HUES6 (cell line): Measurements from ENCODE around the gene FAM131C.

Experiments
- H3K27ac ChIP-seq: 2 replicates; pipeline ENCODE4 v1.7.0; 2013; ENCODE audit warnings: low read depth, mild to moderate bottlenecking, low read length, inconsistent platforms
- H3K27me3 ChIP-seq: 2 replicates; pipeline ENCODE4 v1.6.1; 2013; ENCODE audit warnings: low read length; ENCODE audit not compliant: control insufficient read depth, insufficient read depth
- H3K36me3 ChIP-seq: 2 replicates; pipeline ENCODE4 v1.6.1; 2013; ENCODE audit warnings: low read length; ENCODE audit not compliant: control insufficient read depth, insufficient read depth
- H3K4me1 ChIP-seq: 2 replicates; pipeline ENCODE4 v1.6.1; 2013; ENCODE audit warnings: low read length; ENCODE audit not compliant: control insufficient read depth, insufficient read depth
- H3K4me3 ChIP-seq: 2 replicates; pipeline ENCODE4 v1.5.1; 2013; ENCODE audit warnings: low read depth, low read length
- H3K9ac ChIP-seq: one replicate; pipeline ENCODE4 v1.6.1; 2013; ENCODE audit warnings: mild to moderate bottlenecking, low read length
- H3K9me3 ChIP-seq: 2 replicates; pipeline ENCODE4 v1.6.1; 2013; ENCODE audit warnings: low read depth, low read length; ENCODE audit not compliant: control insufficient read depth, insufficient read depth

Gene FAM131C

DNA sequence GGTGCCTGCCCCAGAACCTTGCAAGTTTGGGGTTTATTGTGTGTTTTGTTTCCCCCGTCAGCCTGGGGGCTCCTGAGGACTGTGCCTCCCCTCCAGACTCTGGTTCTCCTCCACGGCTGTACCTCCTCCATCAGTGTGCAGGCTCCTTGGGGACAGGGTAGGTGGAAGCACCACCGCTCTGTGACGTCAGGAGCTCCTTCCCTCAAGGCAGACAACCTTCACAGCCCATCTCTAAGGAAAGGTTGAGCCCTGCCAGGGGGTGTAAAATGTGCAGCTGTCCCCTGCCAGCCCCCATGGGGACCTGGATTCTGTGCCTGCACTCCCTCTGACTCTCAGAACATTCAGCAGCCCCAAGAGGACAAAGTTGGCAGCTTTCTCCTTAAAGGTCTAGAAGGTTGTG, 55.1 kb downstream of the FAM131C start:
- no peak overlapping the region for H3K9ac ChIP-seq
- H3K27ac ChIP-seq = no peak overlapping the region
- H3K36me3 ChIP-seq = no peaks in the 10 kb centered on the region
- H3K4me3 ChIP-seq = no peak overlapping the region
- H3K4me1 ChIP-seq = peaks cover 65% of the 10 kb centered on the region
- H3K27me3 ChIP-seq = peaks cover 11% of the 10 kb centered on the region; the same call in 1 of the 2 replicates
- H3K9me3 ChIP-seq = no peaks in the 10 kb centered on the region

DNA sequence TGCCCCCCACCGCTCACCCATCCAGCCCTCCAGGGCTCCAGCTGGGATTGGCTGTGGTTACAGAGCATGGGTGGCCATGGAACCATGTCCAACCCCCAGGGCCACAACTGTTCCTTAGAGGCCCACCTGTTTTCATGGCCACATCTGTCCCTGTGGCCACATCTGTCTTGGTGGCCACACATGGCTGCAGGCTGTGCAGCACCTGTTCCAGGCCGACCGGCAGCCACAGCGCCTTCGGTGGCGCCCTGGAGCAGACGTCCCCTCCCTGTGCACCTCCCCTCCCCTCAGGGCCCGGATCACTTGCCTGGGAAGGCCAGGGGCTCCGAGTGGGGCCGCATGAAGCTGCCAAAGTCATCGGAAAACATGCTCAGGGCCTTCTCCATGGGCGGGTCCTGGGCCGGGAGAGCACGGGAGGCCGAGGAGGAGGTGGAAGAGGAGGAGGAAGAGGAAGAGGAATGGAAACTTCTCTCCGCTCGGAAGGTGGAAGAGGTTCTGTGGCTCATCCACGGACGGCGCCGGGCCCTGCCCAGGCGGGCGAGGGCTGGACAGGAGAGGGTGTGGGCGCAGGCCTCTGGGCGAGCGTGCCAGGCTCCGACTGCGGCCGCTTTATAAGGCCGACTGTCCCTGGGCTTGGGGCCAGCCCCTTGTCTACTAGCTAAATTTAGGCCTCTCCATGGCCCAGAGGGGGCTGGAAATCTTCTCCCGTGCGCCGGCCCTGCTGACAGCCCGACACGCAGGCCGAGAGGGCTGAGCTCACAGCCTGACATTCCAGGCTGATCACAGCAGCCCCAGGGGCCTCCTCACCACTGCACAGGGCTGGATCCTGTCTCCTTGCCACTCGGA, 55.8 kb downstream of the FAM131C start, which contains the start of gene HSPB7:
Gene HSPB7 (minus strand): TSS at position 583 of the 843 bp plus-strand sequence. CDS start 80 bp downstream, at position 503.
- Histone ChIP-seq H3K4me1 (peaks cover 66% of the 10 kb centered on the region), H3K9ac (no peak within 1 kb of the TSS), H3K36me3 (no peaks in the 10 kb centered on the region), H3K9me3 (no peaks in the 10 kb centered on the region), H3K27ac (no peak within 1 kb of the TSS), H3K4me3 (no peak within 1 kb of the TSS), H3K27me3 (peaks cover 5% of the 10 kb centered on the region; the same call in 1 of the 2 replicates)

DNA sequence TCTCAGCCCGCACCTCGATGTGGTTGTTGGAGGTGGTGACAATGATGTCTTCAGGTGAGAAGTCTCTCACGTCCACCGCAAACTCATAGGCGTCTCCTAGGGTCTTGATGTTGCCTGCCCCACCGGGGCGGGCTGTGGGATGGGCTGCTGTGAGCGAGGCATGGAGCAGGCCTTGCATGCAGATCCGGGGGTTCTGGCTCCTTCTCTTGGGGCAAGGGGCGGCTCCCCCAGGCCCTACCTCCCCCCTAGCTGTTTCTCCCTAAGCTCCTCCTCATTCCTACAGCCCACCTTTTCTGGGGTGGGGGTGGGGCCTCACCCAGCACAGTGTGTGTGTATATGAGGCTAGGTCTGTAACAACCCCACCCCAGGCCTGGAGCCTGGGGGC, 56.4 kb downstream of the FAM131C start:
- peaks cover 71% of the 10 kb centered on the region for H3K4me1 ChIP-seq

DNA sequence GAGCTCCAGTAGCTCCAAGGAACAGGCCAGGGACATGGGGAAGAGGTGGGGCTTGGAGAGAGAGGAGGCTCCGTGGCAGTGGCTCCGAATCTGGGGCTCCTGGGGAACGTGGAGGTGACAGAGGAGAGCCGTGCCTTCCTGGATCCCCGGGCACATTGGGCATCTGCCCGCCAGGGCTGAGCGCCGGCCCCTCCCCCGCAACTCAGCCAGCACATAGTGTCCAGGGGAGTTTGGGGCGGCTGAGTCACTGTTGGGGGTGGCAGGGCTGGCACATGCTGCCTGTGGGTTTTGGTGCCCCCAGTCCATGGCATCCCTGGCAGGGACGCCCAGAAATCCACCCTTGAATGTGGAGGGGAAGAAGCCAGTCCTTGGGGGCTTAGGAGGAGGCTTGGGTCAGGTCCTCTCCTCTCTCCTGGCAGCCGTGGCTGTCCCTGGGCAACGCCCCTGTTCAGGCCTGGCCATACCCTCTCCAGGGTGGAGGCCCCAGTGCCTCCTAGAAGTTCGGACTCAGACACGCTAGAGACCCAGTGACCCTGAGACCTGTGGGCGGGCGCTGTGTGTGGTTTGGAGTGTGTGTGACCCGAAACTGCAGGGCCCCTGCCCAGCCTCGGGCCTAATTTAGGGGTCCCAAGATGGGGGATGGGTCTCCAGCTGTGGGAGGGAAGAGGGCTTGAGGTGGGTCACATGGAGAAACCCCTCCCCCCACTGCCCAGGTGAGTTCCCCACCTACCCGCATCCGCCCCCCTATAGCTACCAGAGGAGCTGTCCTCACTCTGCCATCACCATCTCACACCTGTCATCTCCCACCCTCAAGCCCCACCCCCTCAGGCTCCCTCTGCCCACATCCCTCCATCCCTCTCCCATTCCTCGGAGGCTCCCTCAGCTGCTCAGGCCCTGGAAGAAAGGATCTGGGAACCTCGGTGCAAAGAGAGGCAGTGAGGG, 57.2 kb downstream of the FAM131C start:
- Histone ChIP-seq H3K27ac (no peak overlapping the region), H3K4me3 (no peak overlapping the region), H3K9ac (no peak overlapping the region), H3K4me1 (peaks cover 73% of the 10 kb centered on the region), H3K9me3 (no peaks in the 10 kb centered on the region), H3K27me3 (no peaks in the 10 kb centered on the region), H3K36me3 (no peaks in the 10 kb centered on the region)

More for the DNA sequence above, 56.4 kb downstream of the FAM131C start:
- Histone ChIP-seq H3K9ac (no peak overlapping the region), H3K4me3 (no peak overlapping the region), H3K9me3 (no peaks in the 10 kb centered on the region), H3K27me3 (no peaks in the 10 kb centered on the region; the same call in 1 of the 2 replicates), H3K36me3 (no peaks in the 10 kb centered on the region), H3K27ac (no peak overlapping the region)

DNA sequence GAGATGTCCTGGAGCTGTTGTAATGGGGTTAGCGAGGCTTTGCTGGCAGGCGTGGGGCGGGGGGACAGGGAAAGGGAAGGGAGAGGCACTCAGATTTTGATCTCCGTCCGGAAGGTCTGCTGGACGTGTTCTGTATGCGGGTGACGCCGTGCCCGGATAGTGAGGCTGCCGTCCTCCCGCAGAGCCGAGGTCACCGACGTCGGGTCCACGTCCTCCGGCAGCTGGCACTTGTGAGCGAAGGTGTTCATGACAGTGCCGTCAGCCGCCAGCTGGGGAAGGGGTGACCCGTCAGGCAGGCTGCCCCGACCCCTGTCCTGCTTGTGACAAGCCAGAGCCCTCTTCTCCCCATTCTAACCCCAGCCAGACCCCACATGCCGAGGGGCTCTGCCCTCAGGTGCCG, 58.0 kb downstream of the FAM131C start:
- Histone ChIP-seq H3K9me3 (no peaks in the 10 kb centered on the region), H3K27ac (no peak overlapping the region), H3K4me3 (no peak overlapping the region), H3K4me1 (peaks cover 73% of the 10 kb centered on the region), H3K27me3 (no peaks in the 10 kb centered on the region), H3K9ac (no peak overlapping the region), H3K36me3 (no peaks in the 10 kb centered on the region)

DNA sequence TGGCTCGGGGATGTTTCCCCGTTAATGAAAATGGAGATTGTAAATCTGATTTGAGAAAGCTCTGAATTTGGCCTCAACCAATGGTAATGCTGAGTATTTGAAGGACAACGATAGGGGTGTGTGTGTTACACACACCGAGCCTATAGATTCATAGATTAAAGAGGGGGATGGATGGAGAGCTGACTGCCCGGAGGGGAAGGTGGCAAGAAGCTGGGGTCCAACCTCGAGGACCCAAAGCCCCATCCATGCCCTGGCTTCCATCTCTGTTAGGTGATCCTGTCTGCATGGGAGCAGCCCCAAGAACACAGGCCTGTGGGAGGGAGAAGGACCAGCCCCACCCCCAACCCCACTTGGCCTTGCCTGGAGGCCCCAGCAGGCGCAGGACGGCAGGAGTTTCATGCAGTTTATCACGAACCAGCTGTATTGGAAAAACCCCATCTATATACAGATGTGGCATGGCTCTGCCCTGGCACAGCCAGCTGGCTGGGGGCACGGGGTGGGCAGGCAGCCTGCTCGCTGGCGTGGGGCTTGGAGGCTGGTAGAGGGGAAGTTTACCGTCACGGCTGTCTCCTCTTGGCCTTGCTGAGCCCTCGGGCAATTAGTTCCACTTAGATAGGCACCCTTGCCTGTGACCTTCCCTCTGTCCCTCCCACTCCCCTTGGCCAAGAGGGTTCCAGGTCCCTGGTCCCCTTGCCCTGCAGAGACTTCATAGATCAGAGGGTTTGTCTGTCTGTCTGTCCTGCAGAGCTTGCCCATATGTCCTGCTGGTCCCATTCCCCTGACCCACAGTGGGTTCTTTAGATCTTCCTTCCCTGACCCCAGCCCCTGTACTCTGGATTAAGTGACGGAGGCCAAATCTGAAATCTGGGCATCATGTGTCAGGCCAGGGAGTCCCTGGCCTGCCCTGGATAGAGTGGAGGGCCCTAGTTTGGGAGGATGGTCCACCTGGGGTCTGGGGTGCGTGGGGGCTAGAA, 58.7 kb downstream of the FAM131C start:
- Histone ChIP-seq H3K4me3 (no peak overlapping the region), H3K4me1 (peaks cover 69% of the 10 kb centered on the region), H3K36me3 (no peaks in the 10 kb centered on the region), H3K27me3 (no peaks in the 10 kb centered on the region), H3K9ac (no peak overlapping the region), H3K27ac (no peak overlapping the region), H3K9me3 (no peaks in the 10 kb centered on the region)

DNA sequence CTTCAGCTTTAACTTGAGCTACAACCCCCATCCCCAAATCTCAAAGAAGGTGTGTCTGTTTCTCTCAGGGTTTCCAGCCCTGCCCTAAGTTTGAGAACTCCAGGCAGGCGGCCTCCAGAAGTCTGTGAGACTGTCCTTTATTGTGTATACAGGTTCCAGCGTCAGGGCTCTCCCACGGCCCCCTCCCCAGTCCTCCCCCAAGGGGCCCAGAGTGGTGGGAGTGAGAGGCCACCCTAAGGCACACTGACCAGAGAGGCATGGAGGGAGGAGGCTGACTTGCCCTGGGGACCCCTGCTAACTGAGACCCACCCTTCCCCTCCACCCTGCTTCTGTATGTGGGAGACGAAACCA, 59.6 kb downstream of the FAM131C start:
- H3K27ac ChIP-seq = peak overlapping the region; percentile 92; the same call in 1 of the 2 replicates
- H3K9me3 ChIP-seq = no peaks in the 10 kb centered on the region
- H3K4me1 ChIP-seq = peaks cover 61% of the 10 kb centered on the region
- no peak overlapping the region for H3K9ac ChIP-seq
- H3K27me3 ChIP-seq = no peaks in the 10 kb centered on the region
- H3K4me3 ChIP-seq = peak overlapping the region; percentile 46; the same call in 1 of the 2 replicates
- no peaks in the 10 kb centered on the region for H3K36me3 ChIP-seq

DNA sequence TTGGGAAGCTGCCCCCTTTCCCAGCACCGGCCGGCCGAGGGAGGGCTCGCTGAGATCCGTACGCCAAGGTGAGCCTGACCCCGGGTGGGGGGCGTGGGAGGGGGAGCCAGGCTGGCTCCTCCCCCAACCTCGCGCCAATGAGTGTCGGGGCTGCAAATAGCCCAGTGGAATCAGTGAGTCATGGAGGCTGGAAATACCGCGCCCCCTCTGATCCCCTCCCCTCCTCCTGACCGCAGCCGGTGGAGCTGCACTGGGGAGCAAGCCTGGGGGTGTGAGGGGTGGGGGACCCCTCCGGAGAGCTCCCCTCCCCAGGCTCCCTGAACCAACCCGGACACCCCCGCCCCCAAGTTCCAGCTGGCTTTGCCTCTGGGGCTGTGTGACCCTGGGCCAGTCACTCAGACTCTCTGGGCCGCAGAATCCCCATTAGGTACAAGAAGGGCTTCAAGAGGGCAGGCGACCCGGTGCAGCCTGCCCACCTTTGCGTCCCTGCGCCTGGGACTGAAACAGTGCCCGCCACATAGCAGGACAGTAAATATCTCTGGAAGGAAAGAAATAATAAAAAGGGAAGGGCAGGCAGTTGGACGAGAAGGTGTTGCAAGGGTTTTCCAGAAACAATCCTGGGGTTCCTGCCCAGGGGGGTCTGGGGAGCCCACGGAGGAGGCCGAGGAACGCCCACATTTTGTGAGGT, 60.1 kb downstream of the FAM131C start:
- Histone ChIP-seq H3K9me3 (no peaks in the 10 kb centered on the region), H3K27me3 (no peaks in the 10 kb centered on the region), H3K27ac (peak overlapping the region; percentile 92; the same call in 1 of the 2 replicates), H3K36me3 (no peaks in the 10 kb centered on the region), H3K4me1 (peaks cover 56% of the 10 kb centered on the region), H3K9ac (no peak overlapping the region), H3K4me3 (peak overlapping the region; percentile 46)

- Histone ChIP-seq H3K9me3 (no peaks in the 10 kb centered on the region), H3K4me3 (peak overlapping the region; percentile 46), H3K4me1 (peaks cover 50% of the 10 kb centered on the region), H3K9ac (peak overlapping the region; percentile 18), H3K27ac (peak overlapping the region; percentile 92; the same call in 1 of the 2 replicates), H3K36me3 (no peaks in the 10 kb centered on the region), H3K27me3 (no peaks in the 10 kb centered on the region)
Measured at GRCh38 chr1:16012590-16013219, 60.7 kb downstream of the FAM131C start.
